GM12873 (cell line): ENCODE data around the gene HHATL.
A peak's percentile ranks its signal among the peaks of the same experiment; 100 is the strongest.

Experiments used
- TF ChIP-seq, protein P1 (sequence below): IDR thresholded peaks from 2 replicates; pipeline ENCODE4 v1.5.1; 2012; ENCODE audit warnings: low read depth, mild to moderate bottlenecking, moderate library complexity, low read length, control low read depth; ENCODE audit not compliant: insufficient read depth; ENCODE audit errors: missing control alignments

HHATL gene, protein sequence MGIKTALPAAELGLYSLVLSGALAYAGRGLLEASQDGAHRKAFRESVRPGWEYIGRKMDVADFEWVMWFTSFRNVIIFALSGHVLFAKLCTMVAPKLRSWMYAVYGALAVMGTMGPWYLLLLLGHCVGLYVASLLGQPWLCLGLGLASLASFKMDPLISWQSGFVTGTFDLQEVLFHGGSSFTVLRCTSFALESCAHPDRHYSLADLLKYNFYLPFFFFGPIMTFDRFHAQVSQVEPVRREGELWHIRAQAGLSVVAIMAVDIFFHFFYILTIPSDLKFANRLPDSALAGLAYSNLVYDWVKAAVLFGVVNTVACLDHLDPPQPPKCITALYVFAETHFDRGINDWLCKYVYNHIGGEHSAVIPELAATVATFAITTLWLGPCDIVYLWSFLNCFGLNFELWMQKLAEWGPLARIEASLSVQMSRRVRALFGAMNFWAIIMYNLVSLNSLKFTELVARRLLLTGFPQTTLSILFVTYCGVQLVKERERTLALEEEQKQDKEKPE

DNA sequence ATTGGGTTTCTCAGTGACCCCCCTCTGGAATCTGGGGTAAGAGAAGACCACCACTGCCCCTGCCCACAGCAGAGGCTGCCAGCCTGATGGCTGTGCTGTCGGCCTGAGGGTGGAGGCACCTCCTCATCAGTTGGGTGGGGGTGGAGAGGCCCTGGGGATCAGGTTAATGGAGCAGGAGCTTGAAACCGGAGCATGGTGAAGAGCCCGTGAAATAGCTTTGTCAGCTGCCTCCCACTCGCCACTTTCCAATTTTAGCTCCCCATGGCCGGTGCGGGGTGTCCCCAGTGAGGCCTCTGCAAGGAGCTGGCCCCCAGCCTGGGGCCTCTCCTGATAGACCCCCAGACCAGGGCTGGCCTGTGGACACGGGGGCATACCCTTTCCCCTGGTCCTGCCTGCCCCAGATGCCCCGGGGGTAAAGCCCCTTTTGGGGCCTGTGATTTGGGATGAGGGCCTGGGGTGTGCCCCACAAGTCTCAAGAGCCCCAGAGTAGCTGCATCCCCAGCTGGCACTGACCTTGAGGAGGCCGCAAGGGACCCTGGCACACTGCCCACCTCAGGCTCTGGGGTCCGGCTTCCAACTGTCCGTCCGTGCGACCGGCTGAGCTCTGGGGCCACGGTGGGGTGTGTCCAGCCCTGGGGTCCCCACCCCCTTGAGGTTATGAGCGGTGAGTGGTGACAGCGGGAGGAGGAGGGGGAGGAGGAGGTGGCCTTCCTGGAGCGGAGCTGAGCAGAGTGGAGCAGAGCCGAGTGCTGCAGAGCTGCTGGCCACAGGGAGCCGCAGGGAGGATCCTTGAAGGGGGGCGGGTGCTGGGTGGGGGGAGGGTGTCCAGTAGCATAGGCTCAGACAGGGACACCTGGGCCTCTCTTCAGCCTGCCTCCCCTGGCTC, at the start of gene HHATL:
Gene HHATL (minus strand): TSS at position 733 of the 886 bp plus-strand sequence. CDS start 1,972 bp downstream, outside the sequence.
- TF ChIP-seq, protein P1, sequence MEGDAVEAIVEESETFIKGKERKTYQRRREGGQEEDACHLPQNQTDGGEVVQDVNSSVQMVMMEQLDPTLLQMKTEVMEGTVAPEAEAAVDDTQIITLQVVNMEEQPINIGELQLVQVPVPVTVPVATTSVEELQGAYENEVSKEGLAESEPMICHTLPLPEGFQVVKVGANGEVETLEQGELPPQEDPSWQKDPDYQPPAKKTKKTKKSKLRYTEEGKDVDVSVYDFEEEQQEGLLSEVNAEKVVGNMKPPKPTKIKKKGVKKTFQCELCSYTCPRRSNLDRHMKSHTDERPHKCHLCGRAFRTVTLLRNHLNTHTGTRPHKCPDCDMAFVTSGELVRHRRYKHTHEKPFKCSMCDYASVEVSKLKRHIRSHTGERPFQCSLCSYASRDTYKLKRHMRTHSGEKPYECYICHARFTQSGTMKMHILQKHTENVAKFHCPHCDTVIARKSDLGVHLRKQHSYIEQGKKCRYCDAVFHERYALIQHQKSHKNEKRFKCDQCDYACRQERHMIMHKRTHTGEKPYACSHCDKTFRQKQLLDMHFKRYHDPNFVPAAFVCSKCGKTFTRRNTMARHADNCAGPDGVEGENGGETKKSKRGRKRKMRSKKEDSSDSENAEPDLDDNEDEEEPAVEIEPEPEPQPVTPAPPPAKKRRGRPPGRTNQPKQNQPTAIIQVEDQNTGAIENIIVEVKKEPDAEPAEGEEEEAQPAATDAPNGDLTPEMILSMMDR = no peak

- TF ChIP-seq, protein P1 = no peak
These were observed 49.0 kb upstream of the HHATL start for GRCh38 chr3:42751609-42752008.

- TF ChIP-seq, protein P1 = no peak
These were observed 48.2 kb upstream of the HHATL start for GRCh38 chr3:42750834-42751233.

DNA sequence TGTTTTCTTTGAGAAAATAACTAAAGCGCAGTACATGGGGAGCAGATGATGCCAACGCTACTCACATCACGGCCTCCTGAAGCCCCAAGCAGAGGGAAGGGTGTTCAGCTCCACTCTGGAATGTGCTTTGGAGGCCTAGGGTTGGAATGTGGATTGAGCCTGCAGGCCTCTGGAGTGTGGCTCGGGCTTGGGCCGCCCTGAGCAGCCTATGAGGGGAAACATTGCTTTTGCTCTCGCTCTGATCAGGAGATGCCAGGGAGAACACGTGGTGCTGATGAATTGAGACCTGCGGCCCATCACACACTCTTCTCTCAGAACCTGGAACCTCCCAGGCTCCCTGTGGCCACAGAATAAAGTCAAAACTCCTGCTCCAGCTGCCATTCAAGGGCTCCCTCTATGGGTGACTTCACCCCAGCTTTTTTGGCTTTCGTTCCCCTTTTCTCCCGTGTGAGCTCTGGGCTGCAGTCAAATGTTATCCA, 47.2 kb upstream of the HHATL start:
- TF ChIP-seq, protein P1 = peak; percentile 58

GRCh38 chr3:42749025-42749752, 46.6 kb upstream of the HHATL start:
- TF ChIP-seq, protein P1 = no peak

GRCh38 chr3:42747581-42747980, 45.0 kb upstream of the HHATL start:
- TF ChIP-seq, protein P1 = no peak
